ENCODE measurements around the gene PLXNA2.

- peak; percentile 74 for TF ChIP-seq GATA2 (IDR thresholded peaks at IDR 0.05; ENCODE audit: low read depth, low read length)
- peak; percentile 56; the same call in 1 of the 2 replicates for TF ChIP-seq GATA3 (IDR thresholded peaks at IDR 0.05; ENCODE audit: low read depth, low read length)
Measured at GRCh38 chr1:208117826-208118225, 126.4 kb downstream of the PLXNA2 start.
